ENCODE measurements around the gene PRKCE.

PRKCE gene

GRCh38 chr2:46231721-46232120 is 580.2 kb downstream of the PRKCE start:
- Histone ChIP-seq H3K27me3 (ENCODE audit: control insufficient read depth in 2 of 2, insufficient read depth in 2 of 2, low read length in 2 of 2) (no peaks in the 10 kb centered on the region), H3K9ac (ENCODE audit: low read depth in 1 of 2, low read length in 2 of 2) (no peak overlapping the region), H3K4me1 (ENCODE audit: control insufficient read depth in 2 of 2, insufficient read depth in 2 of 2, low read length in 2 of 2) (peaks cover 0 to 1% of the 10 kb centered on the region in 2 donors), H3K4me3 (ENCODE audit: low read length in 2 of 2) (no peak overlapping the region), H3K36me3 (ENCODE audit: control insufficient read depth in 2 of 2, insufficient read depth in 2 of 2, low read length in 2 of 2) (no peaks in the 10 kb centered on the region), H3K9me3 (ENCODE audit: control insufficient read depth in 2 of 2, low read length in 2 of 2) (no peaks in the 10 kb centered on the region), H3K27ac (ENCODE audit: low read depth in 2 of 2, low read length in 2 of 2) (no peak overlapping the region)

GRCh38 chr2:46232860-46233259 is 581.4 kb downstream of the PRKCE start:
- no peaks in the 10 kb centered on the region for H3K9me3 ChIP-seq (ENCODE audit: control insufficient read depth in 2 of 2, low read length in 2 of 2)
- H3K36me3 ChIP-seq (ENCODE audit: control insufficient read depth in 2 of 2, insufficient read depth in 2 of 2, low read length in 2 of 2) = no peaks in the 10 kb centered on the region
- no peak overlapping the region for H3K9ac ChIP-seq (ENCODE audit: low read depth in 1 of 2, low read length in 2 of 2)
- H3K4me1 ChIP-seq (ENCODE audit: control insufficient read depth in 2 of 2, insufficient read depth in 2 of 2, low read length in 2 of 2) = peaks cover 0 to 4% of the 10 kb centered on the region in 2 donors
- H3K27me3 ChIP-seq (ENCODE audit: control insufficient read depth in 2 of 2, insufficient read depth in 2 of 2, low read length in 2 of 2) = no peaks in the 10 kb centered on the region
- H3K27ac ChIP-seq (ENCODE audit: low read depth in 2 of 2, low read length in 2 of 2) = no peak overlapping the region
- H3K4me3 ChIP-seq (ENCODE audit: low read length in 2 of 2) = no peak overlapping the region

DNA sequence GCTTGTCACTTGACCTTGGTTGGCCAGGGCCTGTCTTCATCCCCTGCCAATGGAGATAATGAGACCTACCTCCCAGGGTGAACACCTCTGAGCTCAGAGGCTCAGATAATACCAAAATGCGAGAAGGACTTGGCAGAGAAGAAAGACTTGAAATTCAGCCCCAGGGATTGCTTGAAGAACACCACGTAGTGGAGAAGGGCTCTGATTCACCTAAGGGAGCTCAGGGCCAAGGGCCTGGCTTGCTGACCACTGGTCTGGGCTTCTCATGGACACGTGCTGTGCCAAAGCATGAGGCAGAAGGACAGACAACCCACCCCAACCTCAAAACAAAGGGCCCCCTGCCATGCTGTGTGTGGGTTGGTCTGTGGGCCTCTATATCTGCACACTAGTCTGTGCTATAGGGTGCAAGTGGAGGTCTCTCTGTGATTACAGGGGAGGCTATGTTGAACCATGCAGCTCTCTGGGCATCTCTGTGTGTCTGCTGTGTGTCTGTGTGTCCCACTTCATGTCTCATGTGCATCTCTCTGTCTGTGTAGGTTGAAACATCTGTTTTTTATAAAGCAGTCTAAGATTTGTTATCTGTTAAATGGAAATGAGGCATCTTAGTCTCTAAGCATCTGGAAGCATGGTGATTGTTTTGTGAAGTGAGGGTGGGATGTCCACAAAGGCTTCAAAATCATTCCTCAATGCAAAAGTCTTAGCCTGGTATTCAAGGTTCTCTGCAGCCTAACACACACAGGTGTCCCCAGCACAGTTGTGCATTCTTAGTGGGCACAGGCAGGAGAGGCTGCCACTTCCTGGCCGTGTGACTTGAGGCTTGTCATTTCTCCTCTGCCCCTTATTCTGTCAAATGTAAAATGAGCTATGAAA is 584.8 kb downstream of the PRKCE start:
- Histone ChIP-seq H3K9me3 (ENCODE audit: control insufficient read depth in 2 of 2, low read length in 2 of 2) (no peaks in the 10 kb centered on the region), H3K36me3 (ENCODE audit: control insufficient read depth in 2 of 2, insufficient read depth in 2 of 2, low read length in 2 of 2) (no peaks in the 10 kb centered on the region), H3K4me3 (ENCODE audit: low read length in 2 of 2) (no peak overlapping the region), H3K27me3 (ENCODE audit: control insufficient read depth in 2 of 2, insufficient read depth in 2 of 2, low read length in 2 of 2) (no peaks in the 10 kb centered on the region), H3K9ac (ENCODE audit: low read depth in 1 of 2, low read length in 2 of 2) (no peak overlapping the region), H3K27ac (ENCODE audit: low read depth in 2 of 2, low read length in 2 of 2) (no peak overlapping the region), H3K4me1 (ENCODE audit: control insufficient read depth in 2 of 2, insufficient read depth in 2 of 2, low read length in 2 of 2) (peaks cover 0 to 4% of the 10 kb centered on the region in 2 donors)

DNA sequence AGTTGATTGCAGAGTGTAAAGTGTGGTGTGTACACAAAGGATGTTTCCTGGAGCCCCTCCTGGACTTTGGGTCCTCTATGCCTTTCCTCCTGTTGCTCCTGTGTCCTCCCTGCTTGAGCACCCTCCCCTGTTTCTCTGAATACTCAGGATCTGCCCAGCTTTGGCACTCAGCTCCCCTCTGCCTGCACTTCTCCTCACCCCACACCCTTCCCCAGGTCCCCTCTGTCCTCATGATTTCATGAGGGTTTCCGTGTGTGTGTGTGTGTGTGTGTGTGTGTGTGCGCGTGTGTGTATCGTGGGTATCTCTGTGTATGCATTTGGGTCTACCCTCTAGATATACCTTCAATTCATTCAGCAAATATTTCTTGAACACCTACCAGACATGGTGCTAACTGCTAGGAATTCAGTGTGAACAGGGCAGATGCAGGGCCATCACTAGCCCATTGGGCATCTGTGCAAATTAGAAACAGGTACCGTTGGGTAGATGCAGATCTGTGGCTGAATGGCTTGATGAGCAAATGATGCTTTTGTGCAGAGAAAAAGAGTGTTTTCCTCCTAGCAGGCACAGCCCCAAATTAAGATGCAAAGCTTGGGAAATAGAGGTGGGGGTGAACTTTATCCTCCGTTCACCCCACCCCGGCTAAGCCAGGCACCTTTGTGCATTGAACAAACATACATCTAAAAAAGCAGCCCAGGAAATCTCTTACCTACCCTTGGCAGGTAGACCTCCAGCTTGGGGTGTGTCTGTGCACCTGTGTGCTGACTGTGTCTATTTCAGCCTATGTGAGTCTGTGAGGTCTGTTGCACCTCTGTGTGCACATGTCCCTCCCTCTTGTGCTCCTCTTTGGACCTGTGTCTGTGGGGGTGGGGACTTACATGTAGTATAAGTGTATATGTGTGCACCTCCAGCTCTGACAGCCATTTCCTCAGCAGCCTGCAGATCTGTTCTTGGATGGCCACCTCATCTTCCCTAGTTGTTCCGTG is 585.7 kb downstream of the PRKCE start:
- Histone ChIP-seq H3K27ac (ENCODE audit: low read depth in 2 of 2, low read length in 2 of 2) (no peak overlapping the region), H3K9me3 (ENCODE audit: control insufficient read depth in 2 of 2, low read length in 2 of 2) (no peaks in the 10 kb centered on the region), H3K4me3 (ENCODE audit: low read length in 2 of 2) (no peak overlapping the region), H3K27me3 (ENCODE audit: control insufficient read depth in 2 of 2, insufficient read depth in 2 of 2, low read length in 2 of 2) (no peaks in the 10 kb centered on the region), H3K4me1 (ENCODE audit: control insufficient read depth in 2 of 2, insufficient read depth in 2 of 2, low read length in 2 of 2) (peaks cover 0 to 4% of the 10 kb centered on the region in 2 donors), H3K9ac (ENCODE audit: low read depth in 1 of 2, low read length in 2 of 2) (no peak overlapping the region), H3K36me3 (ENCODE audit: control insufficient read depth in 2 of 2, insufficient read depth in 2 of 2, low read length in 2 of 2) (no peaks in the 10 kb centered on the region)
